ENCODE results near the gene ATG5.

The ATG5 gene

DNA sequence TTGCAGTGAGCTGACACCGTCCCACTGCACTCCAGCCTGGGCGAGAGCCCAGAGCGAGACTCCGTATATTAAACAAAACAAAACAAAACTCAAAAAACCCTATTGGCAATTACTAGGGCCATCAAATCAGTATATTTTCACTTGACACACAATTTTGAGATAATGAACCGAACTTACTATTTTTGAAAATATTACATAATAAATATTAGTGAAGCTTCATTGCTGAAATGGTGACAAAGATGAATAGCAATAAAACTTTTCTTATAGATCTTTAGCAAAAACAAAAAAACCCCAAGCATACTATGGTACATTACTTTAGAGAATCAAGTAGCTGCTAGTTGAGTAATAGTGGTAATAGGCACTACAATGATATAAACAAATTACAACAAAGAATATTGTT is 113.0 kb downstream of the ATG5 start:
- ChIA-PET CTCF (interaction anchor here (0.6 to 3.4 kb wide), 4 partner anchors 8 to 782 kb away, joined by 3 to 37 read pairs (median 6); no protein-coding TSS in a partner anchor), POLR2A (no interaction called here)
- TF ChIP-seq SCRT2 (tag by site-specific recombination; IDR thresholded peaks at IDR 0.05) (no peak), ZBTB10 (tag by site-specific recombination; IDR thresholded peaks at IDR 0.05) (no peak), PRDM6 (tag by site-specific recombination; IDR thresholded peaks at IDR 0.05) (no peak), ZNF747 (tag by site-specific recombination; IDR thresholded peaks at IDR 0.05) (no peak), SALL2 (tag by site-specific recombination; IDR thresholded peaks at IDR 0.05; ENCODE audit: borderline replicate concordance) (no peak), ZNF518A (tag by site-specific recombination; conservative IDR thresholded peaks at IDR 0.05; ENCODE audit: low read depth) (no peak), ZNF776 (tag by site-specific recombination; IDR thresholded peaks at IDR 0.05; ENCODE audit: borderline replicate concordance) (no peak), ZNF777 (tag by site-specific recombination; IDR thresholded peaks at IDR 0.05; ENCODE audit: borderline replicate concordance) (no peak), ZNF654 (tag by site-specific recombination; IDR thresholded peaks at IDR 0.05; ENCODE audit: low read depth) (no peak), ZNF488 (tag by site-specific recombination; IDR thresholded peaks at IDR 0.05) (no peak), ELK4 (IDR thresholded peaks at IDR 0.05; ENCODE audit: borderline replicate concordance, low read depth, low read length) (no peak), HOXA7 (CRISPR knock-in tag; IDR thresholded peaks at IDR 0.05; ENCODE audit: borderline replicate concordance) (no peak), ZNF274 (IDR thresholded peaks at IDR 0.05; ENCODE audit: low read length) (no peak), ZNF274 (tag by site-specific recombination; IDR thresholded peaks at IDR 0.05; ENCODE audit: borderline replicate concordance) (no peak), SETDB1 (IDR thresholded peaks at IDR 0.05; ENCODE audit: insufficient read length, low read length) (no peak), SCRT1 (tag by site-specific recombination; IDR thresholded peaks at IDR 0.05; ENCODE audit: borderline replicate concordance) (no peak)
- TF ChIP-seq, protein P1, sequence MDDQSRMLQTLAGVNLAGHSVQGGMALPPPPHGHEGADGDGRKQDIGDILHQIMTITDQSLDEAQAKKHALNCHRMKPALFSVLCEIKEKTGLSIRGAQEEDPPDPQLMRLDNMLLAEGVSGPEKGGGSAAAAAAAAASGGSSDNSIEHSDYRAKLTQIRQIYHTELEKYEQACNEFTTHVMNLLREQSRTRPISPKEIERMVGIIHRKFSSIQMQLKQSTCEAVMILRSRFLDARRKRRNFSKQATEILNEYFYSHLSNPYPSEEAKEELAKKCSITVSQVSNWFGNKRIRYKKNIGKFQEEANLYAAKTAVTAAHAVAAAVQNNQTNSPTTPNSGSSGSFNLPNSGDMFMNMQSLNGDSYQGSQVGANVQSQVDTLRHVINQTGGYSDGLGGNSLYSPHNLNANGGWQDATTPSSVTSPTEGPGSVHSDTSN (CRISPR knock-in tag; IDR thresholded peaks at IDR 0.05), result no peak
- TF ChIP-seq, protein P2, sequence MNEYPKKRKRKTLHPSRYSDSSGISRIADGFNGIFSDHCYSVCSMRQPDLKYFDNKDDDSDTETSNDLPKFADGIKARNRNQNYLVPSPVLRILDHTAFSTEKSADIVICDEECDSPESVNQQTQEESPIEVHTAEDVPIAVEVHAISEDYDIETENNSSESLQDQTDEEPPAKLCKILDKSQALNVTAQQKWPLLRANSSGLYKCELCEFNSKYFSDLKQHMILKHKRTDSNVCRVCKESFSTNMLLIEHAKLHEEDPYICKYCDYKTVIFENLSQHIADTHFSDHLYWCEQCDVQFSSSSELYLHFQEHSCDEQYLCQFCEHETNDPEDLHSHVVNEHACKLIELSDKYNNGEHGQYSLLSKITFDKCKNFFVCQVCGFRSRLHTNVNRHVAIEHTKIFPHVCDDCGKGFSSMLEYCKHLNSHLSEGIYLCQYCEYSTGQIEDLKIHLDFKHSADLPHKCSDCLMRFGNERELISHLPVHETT (tag by site-specific recombination; IDR thresholded peaks at IDR 0.05), result no peak
- TF ChIP-seq, protein P3, sequence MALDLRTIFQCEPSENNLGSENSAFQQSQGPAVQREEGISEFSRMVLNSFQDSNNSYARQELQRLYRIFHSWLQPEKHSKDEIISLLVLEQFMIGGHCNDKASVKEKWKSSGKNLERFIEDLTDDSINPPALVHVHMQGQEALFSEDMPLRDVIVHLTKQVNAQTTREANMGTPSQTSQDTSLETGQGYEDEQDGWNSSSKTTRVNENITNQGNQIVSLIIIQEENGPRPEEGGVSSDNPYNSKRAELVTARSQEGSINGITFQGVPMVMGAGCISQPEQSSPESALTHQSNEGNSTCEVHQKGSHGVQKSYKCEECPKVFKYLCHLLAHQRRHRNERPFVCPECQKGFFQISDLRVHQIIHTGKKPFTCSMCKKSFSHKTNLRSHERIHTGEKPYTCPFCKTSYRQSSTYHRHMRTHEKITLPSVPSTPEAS (tag by site-specific recombination; IDR thresholded peaks at IDR 0.05), result no peak

More for the DNA sequence above, 113.0 kb downstream of the ATG5 start:
- no peaks in the 10 kb centered on the region for H3K36me3 ChIP-seq (ENCODE audit: control insufficient read depth in 2 of 2, insufficient read depth in 1 of 2, low read length in 2 of 2)
- no peak overlapping the region for H3K27ac ChIP-seq (ENCODE audit: extremely low read depth, low read depth, low read length)
- no peak overlapping the region for H3K4me3 ChIP-seq (ENCODE audit: low read depth, low read length)
- H3K4me1 ChIP-seq (ENCODE audit: control insufficient read depth, insufficient read depth, low read length), result no peaks in the 10 kb centered on the region
- H3K9me3 ChIP-seq (ENCODE audit: control insufficient read depth, insufficient read depth, low read depth, low read length), result no peaks in the 10 kb centered on the region

Measured in HEK293 (cell line).